Stimulated activated CD4-positive, alpha-beta T cell treated with anti-CD3 and anti-CD28 coated beads, Interleukin-15, amount 100 ng/mL, for 1 hour (primary cell): ENCODE data around the gene SKIL.

Source experiments
- DNase-seq, 2 donors: peaks; one replicate each; pipeline ENCODE4 v3.0.0-alpha.2; 2020; ENCODE audit warnings: low read depth in 1 of 2, low spot score in 1 of 2

Gene SKIL

DNA sequence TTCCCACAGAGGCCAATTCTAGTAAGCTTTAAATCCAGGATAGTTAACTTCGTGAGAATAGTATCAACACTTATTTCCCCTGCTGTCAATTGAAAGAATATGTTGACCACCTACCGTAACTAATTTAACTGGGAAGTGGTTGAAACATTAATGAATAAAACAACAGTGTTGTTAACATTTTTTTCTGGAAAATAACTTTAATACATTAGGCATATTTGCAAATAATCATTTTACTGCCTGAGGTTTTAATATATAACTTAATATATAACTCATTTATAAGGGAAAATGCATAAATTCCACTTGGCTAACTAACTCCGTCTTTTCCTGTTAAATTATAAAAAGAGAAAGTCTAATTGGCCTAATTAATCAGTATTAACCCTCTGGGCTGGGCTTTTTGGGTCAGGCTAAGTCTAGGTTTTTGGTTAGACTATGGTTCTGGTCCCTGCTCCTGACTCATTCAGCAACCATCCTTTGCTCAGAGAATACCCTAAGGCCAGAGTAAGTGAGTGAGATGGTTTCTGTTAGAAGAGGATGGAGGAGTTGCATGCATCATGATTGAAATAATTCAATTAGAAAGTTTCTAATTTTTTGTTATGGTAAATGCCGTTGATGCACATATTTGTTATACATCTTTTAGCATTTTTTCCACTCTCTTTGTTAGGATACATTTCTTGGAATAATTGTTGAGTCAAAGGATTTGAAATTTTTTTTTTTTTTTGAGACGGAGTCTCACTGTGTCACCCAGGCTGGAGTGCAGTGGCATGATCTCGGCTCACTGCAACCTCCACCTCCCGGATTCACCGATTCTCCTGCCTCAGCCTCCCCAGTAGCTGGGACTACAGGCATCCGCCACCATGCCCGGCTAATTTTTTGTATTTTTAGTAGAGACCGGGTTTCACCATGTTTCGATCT, 10.8 kb upstream of the SKIL start:
- no peak for DNase-seq

DNA sequence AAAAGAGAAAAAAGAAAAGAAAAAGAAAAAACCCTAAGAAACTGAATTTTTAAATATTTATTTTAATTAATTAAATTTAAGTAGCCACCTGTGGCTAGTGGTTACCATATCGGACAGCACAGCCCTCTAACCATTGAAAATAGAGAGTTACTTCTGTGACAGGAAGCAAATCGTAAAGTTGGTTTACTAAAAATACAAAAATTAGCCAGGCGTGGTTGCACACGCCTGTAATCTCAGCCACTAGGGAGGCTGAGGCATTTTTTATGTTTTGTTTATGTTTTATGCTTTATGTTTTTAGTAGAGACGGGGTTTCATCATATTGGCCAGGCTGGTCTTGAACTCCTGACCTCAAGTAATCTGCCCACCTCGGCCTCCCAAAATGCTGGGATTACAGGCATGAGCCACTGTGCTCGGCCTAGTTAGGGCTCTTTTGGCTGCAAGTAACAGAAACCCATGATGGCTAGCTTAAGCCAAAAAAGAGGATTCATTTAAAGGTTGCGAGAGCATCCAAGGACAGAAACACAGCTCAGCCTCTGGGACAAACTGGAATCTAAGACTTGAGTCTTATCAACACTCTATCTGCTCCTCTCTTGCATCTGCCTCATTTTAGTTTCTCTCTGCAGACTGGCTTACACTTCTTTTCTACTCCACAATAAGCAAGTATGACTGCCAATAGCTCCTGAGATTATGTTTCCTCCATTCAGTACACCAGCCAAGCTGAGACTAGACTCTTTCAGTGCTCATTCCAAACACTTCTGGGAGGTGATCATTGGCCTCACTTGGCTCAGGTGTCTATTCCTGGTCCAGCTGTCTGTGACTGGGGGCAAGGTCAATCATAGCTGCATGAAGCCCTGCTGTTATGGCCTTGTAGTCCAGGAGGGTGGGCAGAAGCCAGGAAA, 6.8 kb upstream of the SKIL start:
- DNase-seq = no peak

DNA sequence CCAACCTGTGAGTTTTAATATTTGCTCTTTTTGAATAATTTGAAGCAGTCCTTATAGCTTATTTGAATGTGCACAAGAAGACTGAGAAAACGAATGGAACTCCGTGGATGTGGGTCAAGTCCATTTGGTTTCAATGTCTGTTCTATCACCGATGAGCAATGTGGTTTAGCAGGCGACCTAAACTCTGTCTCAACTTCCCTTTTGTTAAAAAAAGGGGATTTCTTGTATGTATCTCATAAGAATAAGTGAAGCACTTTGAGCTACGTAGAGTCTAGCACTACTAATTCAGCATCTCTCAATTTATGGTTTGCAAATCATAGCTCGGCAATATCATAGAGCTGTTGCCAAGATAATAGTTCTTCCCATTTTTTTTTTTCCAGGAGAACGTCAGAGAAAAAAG, 4.6 kb upstream of the SKIL start:
- no peak for DNase-seq

DNA sequence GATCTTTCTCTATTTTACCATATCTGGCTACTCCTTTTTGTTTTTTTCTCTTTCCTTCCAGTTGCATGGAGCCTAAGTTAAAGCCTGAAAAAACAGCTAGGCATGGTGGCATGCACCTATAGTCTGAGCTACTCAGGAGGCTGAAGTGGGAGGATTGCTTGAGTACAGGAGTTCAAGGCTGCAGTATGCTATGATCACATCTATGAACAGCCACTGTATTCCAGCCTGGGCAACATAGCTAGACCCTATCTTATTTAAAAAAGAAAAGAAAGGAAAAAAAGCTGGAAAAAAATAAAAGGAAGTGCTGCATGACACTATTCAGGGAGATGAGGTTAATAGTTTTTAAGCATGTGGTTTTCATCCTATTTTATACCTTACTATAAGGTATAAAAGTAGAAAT, 4.0 kb upstream of the SKIL start:
- DNase-seq = no peak

DNA sequence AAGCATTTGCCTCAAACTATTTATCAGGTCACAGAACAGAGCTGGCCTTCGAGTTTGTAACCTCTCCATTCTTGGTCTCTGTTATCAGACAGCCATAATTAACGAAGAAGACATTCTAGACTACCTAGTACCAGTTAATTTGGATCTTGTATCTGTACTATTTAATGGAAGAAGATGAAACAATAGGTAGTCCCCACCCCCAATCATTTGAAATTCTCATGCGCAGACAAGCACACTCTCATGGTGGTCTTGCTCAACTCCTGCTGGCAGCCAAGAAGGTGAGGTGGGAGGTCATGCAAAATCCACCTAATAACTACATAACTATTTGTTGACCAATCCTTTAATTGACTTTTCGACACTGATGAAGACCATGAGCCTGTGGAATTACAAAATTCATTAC, 2.8 kb upstream of the SKIL start:
- no peak for DNase-seq

DNA sequence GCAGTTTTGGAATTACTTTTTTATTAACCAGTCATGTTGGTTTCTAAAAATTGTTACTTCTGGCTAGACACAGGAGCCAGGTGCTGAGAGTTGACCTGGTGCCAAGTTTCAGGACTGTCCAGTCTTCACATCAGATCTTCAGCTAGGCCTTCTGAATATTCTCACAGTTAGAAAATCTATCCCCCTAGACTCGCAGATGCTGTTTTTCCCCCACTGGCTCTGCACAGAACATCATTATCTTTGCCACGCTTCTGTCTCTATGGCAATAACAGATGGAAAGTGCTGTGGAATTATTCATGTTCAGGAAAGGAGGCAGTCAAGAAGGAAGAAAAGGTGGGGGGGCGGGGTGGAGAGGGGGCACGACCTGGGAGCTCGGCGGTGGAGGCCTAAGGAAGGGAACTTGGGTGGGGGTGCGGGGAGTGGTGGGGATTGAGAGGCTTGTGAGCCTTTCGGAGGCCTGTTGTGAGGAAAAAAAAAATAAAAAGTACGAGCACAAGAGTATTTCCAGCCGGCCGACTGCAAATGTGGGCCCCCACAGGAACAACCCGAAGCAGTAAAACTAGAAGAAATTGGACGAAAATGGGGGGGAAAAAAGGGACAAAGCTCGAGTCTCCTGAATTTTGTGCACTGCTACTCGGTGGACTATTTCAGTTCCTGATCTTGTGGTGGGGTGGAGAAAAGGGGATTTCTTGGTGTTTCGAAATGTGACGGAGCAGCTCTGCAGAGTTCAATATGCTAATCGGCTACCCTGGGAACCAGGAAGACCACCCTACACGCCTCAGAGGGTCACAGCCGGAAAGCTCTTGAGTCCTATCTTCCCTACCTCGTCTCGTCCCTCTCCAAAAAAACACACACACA, 1.5 kb upstream of the SKIL start:
- no peak for DNase-seq

DNA sequence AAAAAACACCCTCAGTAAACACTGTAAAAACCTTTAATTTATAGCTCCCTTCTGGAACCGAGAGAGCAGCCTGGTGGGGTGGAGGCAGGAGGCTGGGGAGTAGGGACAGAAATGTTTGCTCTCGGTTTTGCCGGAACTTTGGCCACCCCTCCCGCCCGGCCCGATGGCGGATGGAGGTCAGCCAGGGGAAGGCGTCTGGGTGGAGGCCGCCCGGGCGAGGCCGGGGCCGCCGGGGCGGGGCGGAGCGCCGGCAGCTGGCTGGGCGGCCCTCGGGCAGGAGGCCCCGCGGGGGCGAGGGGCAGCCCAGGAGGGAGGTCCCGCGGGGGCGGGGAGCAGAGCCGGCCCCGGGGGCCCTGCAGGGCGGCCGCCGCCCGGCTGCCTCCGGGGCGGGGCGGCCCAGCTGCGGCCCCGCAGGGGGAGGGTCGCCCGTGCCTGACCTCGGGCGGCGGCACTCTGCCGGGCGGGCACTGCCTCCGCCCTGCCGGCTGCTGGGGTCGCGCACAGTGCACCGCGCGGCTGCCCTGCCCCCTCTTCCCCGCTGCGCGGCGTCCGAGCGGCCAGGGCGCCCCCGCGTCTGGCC, 829 bp upstream of the SKIL start:
- peak; percentile 38 to 47 for DNase-seq

DNA sequence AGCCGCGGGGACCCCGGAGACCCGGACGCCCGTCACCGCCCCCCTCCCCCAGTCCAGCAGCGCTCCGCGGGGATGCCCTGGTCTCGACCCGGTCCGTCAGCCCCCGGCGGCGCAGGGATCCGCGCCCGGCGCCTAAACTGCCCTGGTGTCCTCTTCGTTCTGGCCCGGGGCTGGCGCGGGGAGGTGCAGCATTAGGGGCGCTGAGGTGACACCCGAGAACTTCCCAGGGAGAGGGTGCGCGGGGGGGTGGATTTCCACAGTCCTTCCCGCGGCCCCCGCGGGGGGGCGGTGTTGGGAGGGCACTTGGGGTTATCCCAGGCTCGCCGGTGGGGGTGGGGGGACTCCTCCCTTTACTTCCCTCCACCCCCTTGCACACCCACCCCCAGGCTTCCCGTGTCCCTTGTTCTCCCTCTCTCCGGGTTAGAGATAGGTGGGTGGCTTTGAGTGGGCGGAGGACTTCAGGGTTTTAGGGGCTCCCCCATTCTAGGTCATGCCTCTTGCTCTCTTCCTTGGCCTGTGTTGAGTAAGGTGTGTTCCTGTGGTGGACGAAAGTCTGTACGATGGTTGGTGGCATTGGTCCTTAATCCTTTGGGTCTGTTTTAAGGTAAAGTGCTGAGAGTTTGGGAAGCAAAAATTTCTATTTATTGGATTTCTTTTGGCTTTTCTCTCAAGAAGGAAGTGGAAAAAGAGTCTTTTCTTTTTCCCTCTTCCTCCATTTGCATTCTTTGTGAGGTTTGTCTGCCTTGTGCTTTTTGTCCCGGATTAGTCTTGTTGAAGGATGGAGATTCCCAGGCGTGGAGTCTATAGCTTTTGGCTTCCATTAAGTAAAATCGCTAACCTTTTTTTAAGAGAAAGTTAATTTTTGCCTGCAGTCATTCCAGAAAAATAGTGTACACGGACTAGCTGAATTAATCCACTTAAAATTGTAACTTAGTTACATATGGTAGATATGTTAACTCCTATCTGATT, 811 bp downstream of the SKIL start:
- DNase-seq = peak; percentile 64 to 73

DNA sequence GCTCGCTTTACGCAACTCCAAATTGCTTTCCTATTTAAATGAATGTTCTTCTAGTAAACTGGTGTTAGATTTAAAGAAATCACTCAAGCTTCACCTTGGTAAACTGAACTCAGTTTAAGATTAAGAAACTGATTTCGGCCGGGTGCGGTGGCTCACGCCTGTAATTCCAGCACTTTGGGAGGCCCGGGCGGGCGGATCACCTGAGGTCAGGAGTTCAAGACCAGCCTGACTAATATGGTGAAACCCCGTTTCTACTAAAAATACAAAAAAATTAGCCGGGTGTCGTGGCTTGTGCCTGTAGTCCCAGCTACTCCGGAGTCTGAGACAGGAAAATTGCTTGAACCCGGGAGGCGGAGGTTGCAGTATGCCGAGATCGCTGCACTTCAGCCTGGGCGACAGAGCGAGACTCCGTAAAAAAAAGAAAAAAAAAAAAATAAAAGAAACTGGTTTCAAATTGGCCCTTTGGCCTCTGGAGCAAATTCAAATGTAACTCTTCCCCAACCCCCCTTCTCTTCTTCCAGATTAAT, 1.7 kb downstream of the SKIL start:
- DNase-seq = no peak

DNA sequence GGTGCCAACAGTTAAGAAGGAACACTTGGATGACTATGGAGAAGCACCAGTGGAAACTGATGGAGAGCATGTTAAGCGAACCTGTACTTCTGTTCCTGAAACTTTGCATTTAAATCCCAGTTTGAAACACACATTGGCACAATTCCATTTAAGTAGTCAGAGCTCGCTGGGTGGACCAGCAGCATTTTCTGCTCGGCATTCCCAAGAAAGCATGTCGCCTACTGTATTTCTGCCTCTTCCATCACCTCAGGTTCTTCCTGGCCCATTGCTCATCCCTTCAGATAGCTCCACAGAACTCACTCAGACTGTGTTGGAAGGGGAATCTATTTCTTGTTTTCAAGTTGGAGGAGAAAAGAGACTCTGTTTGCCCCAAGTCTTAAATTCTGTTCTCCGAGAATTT, 3.0 kb downstream of the SKIL start:
- no peak for DNase-seq

DNA sequence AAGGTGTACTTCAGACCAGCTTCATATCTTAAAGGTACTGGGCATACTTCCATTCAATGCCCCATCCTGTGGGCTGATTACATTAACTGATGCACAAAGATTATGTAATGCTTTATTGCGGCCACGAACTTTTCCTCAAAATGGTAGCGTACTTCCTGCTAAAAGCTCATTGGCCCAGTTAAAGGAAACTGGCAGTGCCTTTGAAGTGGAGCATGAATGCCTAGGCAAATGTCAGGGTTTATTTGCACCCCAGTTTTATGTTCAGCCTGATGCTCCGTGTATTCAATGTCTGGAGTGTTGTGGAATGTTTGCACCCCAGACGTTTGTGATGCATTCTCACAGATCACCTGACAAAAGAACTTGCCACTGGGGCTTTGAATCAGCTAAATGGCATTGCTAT, 3.4 kb downstream of the SKIL start:
- DNase-seq = no peak

DNA sequence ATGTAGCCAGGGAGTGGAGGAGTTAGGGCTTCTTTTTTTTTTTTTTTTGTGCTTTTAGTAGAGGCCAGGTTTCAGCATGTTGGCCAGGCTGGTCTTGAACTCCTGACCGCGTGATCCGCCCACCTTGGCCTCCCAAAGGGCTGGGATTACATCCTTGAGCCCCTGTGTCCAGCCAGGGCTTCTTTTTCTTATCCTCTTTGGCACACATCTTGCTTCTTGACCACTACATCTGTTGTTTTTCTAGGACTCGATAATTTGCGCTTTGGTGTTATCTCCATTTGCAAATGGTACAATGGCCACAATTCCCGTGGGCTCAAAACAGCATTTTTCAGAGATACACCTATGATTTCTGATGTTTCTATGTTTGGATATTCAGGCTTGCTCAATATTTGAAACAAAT, 4.2 kb downstream of the SKIL start:
- DNase-seq = no peak

DNA sequence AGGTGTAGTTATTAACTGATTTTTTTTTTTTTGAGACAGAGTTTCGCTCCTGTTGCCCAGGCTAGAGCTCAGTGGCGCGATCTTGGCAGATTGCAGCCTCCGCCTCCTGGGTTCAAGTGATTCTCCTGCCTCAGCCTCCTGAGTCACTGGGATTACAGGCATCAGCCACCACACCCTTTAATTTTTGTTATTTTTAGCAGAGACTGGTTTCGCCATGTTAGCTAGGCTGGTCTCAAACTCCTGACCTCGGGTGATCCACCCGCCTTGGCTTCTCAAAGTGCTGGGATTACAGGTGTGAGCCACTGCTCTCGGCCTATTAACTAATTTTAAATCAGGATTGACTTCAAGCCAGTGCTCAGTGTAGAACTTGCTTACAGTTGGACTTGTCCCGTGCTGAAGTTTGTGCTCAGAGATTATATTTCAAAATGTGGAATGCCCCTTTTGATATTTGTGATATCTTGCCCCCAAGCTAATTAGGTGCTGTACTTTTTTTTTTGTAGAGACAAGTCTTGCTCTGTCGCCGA, 6.0 kb downstream of the SKIL start:
- DNase-seq = no peak

DNA sequence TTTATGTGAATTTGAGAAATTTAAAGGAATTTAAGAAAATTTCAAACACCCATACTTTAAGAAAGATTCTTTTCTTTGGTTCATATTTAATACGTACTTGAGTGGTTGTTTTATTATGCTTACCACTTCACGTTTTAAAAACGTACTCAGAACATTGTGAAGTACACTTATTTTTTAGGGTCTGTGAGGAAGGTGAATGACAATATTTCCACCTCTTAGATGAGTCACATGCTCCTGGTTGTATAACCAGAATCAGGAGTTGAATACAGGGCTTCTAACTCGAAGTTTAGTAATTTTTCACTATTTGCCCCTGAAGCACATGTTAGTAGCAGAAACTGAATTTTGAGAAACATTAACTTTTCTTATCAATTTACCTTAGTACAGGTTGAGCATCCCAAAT, 7.5 kb downstream of the SKIL start:
- no peak for DNase-seq

DNA sequence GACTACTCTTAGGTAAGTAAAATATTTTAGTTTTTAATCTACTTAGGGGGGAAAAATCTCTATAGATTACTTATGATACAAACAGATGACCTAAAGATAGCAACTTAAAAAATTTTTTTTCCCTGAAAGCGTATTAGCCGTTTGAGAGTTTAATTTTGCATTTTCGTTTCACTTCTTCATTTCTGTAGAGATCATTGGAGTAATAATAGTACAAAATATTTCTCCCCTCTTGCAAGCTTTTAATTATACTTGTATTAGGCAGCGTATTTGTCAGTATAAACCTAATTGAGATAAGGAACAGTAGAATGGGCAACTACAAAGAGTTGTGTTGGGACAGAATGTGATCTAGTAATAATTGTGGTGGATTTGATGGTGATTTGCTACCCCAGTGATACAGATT, 10.3 kb downstream of the SKIL start:
- no peak for DNase-seq

DNA sequence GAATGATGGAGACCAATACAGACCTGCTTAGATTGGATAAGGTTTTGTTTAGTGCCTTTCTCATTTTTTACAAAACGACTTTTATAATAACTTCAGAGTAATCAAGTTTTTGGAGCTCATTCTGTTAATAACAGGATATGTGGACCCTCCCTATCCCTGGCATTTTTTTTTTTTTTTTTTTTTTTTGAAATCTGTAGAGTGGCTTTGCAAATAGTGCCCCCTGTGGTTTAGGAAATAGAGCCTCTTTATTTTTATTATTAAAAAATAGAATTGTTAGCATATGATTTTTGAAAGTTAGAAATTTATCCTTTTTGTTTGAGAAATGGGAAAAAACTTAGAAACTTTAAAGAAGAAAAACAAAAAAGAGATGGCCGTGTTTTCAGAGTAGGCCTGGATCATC, 11.4 kb downstream of the SKIL start:
- no peak for DNase-seq

DNA sequence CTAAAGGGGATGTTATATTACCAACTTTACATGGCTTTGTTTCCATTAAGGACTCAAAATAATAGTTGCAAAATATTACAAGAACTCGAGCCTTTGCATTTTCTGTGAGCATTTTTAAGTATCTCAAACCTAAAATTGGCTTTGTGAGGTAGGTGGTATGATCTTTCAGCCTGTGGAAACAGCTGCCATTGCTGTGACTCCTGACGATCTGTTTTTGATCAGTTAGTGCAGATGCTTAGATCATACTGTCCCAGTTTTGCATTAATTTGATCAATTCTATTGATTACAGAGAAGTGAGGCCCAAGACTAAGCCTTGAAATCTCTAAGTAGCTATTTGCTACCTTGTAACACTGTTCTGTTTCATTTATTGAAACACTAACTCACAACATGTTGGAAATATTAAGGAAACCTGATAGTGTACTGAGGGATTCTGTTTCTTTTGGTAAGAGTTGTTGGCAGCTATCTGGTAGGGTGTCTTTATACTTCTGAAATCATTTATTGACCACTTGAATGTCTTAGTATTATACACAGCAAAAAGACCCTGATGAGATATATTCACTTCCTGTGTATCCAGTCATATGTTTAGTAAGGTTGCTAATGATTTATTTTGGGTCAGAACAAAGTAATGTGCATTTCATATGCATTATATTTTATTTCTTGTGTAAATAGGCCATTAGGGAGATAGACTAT, 14.8 kb downstream of the SKIL start:
- DNase-seq = no peak

DNA sequence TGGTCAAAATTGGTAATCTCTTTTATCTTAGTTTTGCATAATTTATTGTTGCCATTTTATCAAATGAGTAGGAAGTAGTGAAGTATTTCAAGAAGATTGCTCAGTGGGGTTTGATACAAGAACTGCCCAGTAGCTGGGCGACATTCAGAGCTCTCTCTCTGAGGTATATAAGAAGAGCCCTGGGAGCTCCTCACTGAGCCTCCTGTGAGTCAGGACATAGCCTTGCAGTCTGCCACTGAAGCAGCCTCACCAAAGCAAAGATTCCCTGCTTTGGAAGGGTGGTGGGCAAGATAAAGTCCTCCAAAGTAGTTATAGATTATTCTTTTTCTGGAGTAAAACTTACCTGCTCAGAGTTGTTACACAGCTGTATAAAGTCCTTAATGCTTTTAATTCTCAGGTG, 26.1 kb downstream of the SKIL start:
- DNase-seq = no peak

DNA sequence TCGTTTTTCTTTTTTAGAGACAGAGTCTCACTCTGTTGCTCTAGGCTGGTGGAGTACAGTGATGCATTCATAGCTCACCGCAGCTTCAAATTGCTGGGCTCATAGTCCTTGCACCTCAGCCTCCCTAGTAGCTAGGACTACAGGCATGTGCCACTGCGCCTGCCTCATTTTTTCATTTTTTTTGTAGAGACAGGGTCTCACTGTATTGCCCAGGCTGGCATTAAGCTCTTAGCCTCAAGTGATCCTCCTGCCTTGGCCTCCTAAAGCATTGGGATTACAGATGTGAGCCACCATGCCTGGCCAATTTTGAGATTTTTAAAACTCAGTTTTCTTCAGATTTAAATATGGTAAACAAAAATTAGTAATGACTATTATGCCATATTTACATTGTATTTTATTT, 29.0 kb downstream of the SKIL start:
- DNase-seq = no peak
